Measurements from ENCODE around the gene LRIG3.

DNA sequence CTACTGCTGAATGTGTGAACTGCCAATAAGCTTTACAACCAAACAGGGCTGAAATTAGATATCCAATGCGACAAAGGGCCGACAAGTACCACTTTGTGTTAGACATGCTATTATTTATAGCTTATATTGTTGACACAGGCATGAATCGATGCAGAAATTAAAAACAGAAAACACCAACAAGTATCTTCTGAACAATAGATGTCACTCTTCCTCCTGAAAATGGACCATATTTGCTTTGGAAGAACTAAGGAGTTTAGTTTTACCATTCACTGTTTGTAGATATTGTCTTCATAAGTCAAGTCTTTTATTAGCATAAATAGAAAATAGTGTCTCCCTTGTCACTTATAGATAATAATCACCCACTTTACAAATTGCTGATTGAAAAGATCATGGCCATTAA is 86.5 kb downstream of the LRIG3 start:
- TF ChIP-seq, protein P1, sequence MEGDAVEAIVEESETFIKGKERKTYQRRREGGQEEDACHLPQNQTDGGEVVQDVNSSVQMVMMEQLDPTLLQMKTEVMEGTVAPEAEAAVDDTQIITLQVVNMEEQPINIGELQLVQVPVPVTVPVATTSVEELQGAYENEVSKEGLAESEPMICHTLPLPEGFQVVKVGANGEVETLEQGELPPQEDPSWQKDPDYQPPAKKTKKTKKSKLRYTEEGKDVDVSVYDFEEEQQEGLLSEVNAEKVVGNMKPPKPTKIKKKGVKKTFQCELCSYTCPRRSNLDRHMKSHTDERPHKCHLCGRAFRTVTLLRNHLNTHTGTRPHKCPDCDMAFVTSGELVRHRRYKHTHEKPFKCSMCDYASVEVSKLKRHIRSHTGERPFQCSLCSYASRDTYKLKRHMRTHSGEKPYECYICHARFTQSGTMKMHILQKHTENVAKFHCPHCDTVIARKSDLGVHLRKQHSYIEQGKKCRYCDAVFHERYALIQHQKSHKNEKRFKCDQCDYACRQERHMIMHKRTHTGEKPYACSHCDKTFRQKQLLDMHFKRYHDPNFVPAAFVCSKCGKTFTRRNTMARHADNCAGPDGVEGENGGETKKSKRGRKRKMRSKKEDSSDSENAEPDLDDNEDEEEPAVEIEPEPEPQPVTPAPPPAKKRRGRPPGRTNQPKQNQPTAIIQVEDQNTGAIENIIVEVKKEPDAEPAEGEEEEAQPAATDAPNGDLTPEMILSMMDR (IDR thresholded peaks at IDR 0.05): no peak
- TF ChIP-seq POLR2A (IDR thresholded peaks at IDR 0.05): no peak
